HG02759 (cell line): ENCODE measurements around the gene AASDH.

Source experiments
- ATAC-seq: cut with Tn5 transposase; IDR thresholded peaks from one replicate; pipeline ENCODE4 v1.9.1; 2021; ENCODE audit warnings: mild to moderate bottlenecking, moderate library complexity; ENCODE audit not compliant: unreplicated experiment

The AASDH gene

GRCh38 chr4:56387023-56388001, at the start of gene AASDH:
Gene AASDH, minus strand, starts transcription at chr4:56387491. Its CDS starts 3,192 bp downstream, at chr4:56384299.
- ATAC-seq = peak; percentile 95

- ATAC-seq = peak; percentile 77
These were observed 48.0 kb upstream of the AASDH start, which contains the start of gene PPAT for GRCh38 chr4:56435140-56435926. Gene PPAT, minus strand, starts transcription at chr4:56435615. Its CDS starts 138 bp downstream, at chr4:56435477.

- ATAC-seq = peak; percentile 11
These were observed 47.4 kb upstream of the AASDH start for GRCh38 chr4:56434599-56435139.

GRCh38 chr4:56433280-56433679, 46.0 kb upstream of the AASDH start:
- no peak for ATAC-seq

GRCh38 chr4:56430203-56430602, 42.9 kb upstream of the AASDH start:
- no peak for ATAC-seq

GRCh38 chr4:56427179-56427578, 39.9 kb upstream of the AASDH start:
- no peak for ATAC-seq

- ATAC-seq = peak; percentile 85
These were observed 39.0 kb upstream of the AASDH start for GRCh38 chr4:56426273-56426672.

GRCh38 chr4:56425518-56425917, 38.2 kb upstream of the AASDH start:
- ATAC-seq = no peak

GRCh38 chr4:56424697-56425514, 37.6 kb upstream of the AASDH start:
- no peak for ATAC-seq

- no peak for ATAC-seq
These were observed 36.9 kb upstream of the AASDH start for GRCh38 chr4:56424176-56424575.

- no peak for ATAC-seq
These were observed 30.1 kb upstream of the AASDH start for GRCh38 chr4:56417396-56417795.

GRCh38 chr4:56416349-56416748, 29.1 kb upstream of the AASDH start:
- no peak for ATAC-seq

GRCh38 chr4:56414135-56414670, 26.9 kb upstream of the AASDH start:
- ATAC-seq = no peak

- ATAC-seq = no peak
These were observed 23.2 kb upstream of the AASDH start for GRCh38 chr4:56410247-56411062.

GRCh38 chr4:56409511-56410090, 22.3 kb upstream of the AASDH start:
- no peak for ATAC-seq

GRCh38 chr4:56408978-56409377, 21.7 kb upstream of the AASDH start:
- no peak for ATAC-seq

GRCh38 chr4:56406151-56406550, 18.9 kb upstream of the AASDH start:
- no peak for ATAC-seq

GRCh38 chr4:56405016-56405415, 17.7 kb upstream of the AASDH start:
- ATAC-seq = no peak

- no peak for ATAC-seq
These were observed 13.3 kb upstream of the AASDH start for GRCh38 chr4:56400560-56400959.
